Fibroblast of pulmonary artery (primary cell): ENCODE data around the gene RASEF.
"Not testable (repeated sequence)": the region's sequence is repeated elsewhere in the genome, so short reads cannot be mapped to it uniquely, and the experiment has no call there.

Source experiments
- DNase-seq: peaks from one replicate; pipeline ENCODE4 v3.0.0-alpha.2; 2010; ENCODE audit warnings: low read depth
- H3K4me3 ChIP-seq: replicated peaks from 2 replicates; pipeline ENCODE4 v1.5.1; 2011; ENCODE audit warnings: low read depth, mild to moderate bottlenecking, control low read depth, low read length, moderate library complexity
- TF ChIP-seq, protein P1 (sequence below): IDR thresholded peaks from 2 replicates; pipeline ENCODE4 v1.5.1; 2011; ENCODE audit warnings: mild to moderate bottlenecking, control low read depth, low read length, inconsistent platforms; ENCODE audit errors: missing control alignments

The RASEF gene

DNA sequence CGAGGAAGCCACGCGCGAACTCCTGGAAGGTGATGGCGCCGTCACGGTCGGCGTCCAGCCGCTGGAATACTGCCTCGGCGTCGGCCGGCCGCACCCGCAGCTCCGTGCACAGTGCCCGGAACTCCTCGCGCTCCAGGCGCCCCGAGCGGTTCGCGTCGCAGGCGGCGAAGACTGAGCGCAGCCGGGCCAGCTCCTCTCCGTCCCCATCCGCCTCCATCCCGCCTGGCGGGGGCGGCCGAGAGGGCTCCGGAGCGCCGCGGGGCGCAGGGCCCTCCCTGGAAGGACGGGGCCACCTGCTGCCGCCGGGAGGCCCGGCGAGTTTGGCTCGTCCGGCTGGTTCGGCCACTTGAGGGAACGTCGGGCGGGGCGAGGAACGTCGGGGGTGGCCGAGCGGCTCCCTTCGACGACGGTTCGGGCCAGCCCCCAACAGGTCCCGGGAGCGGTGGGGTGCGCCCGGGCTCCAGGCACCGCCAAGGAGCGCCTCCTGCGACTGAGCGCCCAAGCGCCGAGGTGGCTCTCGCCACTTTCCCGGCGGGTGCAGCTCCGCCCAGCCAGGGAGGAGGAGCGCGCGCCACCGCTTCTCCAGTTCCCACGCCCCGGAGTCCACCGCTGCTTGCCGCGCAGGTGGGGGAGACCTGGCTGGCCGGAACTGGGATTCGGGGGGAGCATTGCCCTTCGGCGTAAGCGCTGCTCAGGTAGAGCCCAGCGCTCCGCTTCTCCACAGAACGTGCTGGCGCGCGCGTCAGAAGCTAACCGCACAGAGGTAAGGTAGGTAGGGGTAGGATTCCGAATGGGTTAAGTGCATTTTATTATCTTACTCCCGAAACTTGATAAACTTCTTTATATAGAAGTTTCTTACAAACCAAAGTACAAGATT, at the start of gene RASEF:
TSS of gene RASEF (minus strand) at position 492 of the 877 bp plus-strand sequence. CDS start at position 217, 275 bp downstream.
- TF ChIP-seq, protein P1, sequence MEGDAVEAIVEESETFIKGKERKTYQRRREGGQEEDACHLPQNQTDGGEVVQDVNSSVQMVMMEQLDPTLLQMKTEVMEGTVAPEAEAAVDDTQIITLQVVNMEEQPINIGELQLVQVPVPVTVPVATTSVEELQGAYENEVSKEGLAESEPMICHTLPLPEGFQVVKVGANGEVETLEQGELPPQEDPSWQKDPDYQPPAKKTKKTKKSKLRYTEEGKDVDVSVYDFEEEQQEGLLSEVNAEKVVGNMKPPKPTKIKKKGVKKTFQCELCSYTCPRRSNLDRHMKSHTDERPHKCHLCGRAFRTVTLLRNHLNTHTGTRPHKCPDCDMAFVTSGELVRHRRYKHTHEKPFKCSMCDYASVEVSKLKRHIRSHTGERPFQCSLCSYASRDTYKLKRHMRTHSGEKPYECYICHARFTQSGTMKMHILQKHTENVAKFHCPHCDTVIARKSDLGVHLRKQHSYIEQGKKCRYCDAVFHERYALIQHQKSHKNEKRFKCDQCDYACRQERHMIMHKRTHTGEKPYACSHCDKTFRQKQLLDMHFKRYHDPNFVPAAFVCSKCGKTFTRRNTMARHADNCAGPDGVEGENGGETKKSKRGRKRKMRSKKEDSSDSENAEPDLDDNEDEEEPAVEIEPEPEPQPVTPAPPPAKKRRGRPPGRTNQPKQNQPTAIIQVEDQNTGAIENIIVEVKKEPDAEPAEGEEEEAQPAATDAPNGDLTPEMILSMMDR = no peak
- DNase-seq = no peak
- H3K4me3 ChIP-seq = no peak within 1 kb of the TSS

DNA sequence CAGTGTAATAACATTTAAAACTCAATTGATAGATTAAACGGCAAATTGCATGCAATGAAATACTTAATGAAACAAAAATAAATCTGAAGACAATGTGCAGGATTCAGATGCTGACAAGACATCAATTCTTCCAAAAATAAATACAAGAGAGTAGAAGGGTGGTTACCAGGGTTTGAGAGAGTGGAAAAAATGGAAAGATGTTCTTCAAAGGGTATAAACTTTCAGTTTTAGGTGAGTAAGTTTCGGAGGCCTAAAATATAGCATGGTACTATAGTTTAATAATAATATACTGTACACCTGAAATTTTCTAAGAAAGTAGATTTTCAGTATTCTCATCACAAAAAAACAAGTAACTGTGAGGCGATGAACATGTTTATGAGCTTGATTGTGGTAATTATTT, 48.2 kb upstream of the RASEF start:
- TF ChIP-seq, protein P1 = no peak
- no peak for DNase-seq
- no peak overlapping the region for H3K4me3 ChIP-seq

DNA sequence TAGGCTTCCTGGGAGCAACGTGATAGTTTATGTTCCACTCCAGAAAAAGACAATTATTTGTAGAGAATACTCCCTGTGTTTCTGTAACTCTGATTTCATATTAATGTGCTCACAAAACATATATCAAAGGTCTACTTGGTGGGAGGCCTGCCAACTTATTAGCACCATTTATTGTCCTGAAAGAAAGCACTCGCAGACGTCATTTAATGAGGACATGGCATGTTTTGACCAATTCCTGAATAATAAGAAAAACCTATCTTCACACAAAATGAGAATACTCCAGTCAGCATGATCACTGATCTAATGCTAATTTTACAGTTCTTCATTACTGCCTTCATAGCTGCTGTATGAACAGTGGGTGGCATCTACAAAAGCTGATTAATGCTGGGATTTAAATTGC, 46.4 kb upstream of the RASEF start:
- no peak for DNase-seq
- TF ChIP-seq, protein P1 = no peak
- H3K4me3 ChIP-seq = no peak overlapping the region

DNA sequence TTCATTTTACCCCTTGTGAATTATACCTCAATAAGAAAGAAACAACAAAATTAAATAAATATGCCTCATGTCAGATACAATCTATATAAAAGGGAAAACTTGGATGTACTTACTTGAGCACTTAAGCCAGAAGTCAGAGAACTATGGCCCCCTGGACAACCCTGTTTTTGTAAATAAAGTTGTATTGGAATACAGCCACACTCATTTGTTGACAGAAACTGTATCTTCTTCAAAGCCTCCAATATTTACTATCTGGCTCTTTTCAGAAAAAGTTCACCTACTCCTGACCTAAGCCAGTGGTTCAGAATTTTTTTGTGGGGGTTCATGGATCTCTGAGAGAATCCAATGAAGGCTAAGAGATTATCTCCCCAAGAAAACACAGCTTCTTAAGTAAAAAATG, 45.3 kb upstream of the RASEF start:
- H3K4me3 ChIP-seq = no peak overlapping the region
- TF ChIP-seq, protein P1 = no peak
- DNase-seq = no peak

DNA sequence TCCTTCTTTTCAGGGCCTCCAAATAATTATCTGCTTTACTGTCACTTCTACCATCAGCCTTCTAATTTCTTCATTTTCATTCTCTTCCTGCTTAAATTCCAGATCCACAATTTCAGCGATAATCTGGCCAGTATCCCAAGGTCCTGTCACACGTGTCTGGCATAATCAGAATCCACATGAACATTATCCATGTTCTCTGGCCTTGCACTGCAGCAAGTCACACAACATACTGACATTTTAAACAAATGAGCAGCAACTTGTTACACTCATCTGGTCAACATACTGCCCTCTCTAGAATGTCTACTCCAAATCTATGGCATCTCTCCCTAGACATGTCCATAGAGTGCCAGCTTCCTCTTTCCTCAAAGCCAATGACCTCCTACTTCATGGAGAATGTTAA, 43.8 kb upstream of the RASEF start:
- DNase-seq = no peak
- TF ChIP-seq, protein P1 = no peak

DNA sequence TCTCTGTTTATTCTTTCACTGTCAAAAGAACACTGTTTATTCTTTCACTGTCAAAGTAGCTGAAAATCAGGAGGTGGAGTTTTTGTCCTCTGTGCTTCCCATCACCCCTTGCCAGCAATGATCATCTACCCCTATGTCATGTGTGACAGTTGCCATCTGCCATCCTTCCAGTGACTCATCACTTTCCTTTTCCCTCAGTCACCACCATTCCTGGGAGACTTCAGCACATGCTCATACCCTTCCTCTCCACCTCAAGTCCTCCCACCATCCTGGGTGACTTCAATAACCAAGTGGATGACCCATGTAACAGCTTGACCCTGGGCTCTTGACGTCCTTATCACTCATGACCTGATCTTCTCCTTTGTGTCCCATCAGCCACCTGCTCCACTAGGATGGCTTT, 43.3 kb upstream of the RASEF start:
- H3K4me3 ChIP-seq = no peak overlapping the region
- no peak for DNase-seq
- TF ChIP-seq, protein P1 = no peak

More for the DNA sequence above, 43.8 kb upstream of the RASEF start:
- no peak overlapping the region for H3K4me3 ChIP-seq

DNA sequence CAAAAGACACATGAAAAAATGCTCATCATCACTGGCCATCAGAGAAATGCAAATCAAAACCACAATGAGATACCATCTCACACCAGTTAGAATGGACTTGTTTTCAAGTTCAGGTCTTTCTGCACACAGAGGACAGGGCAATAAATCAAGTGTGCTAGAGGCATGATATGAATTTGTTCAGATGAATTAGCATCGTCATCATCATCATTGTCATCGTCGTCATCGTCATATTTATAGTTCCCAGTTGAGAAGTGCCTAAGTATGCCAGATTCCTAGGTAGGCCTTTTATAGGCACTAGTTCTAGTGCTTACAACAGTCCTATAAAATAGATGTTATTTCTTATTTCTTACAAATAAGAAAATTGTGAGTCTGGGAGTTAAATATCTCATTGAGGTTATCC, 34.7 kb upstream of the RASEF start:
- H3K4me3 ChIP-seq = no peak overlapping the region
- no peak for DNase-seq
- TF ChIP-seq, protein P1 = no peak

DNA sequence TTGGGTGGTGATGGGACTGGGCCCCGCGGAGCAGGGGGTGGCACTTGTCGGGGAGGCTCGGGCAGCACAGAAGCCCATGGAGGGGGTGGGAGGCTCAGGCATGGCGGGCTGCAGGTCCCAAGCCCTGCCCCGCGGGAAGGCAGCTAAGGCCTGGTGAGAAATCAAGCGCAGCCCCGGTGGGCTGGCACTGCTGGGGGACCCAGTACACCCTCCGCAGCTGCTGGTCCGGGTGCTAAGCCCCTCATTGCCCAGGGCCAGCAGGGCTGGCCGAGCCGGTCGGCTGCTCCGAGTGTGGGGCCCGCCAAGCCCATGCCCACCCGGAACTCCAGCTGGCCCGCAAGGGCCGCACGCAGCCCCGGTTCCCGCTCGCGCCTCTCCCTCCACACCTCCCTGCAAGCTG, 30.4 kb upstream of the RASEF start:
- not testable (repeated sequence) for DNase-seq, H3K4me3 ChIP-seq
